HCT116 (cell line): ENCODE data around the gene ZNF148. TPM values are rescaled to one million over a fixed set of nuclear protein-coding genes. Genes with fewer than 3 reads are reported as not detected.

Experiments
- ATAC-seq: fragments of 200-7000 bp; cut with Tn5 transposase; 2 replicates; pipeline ENCODE4 v1.9.1; 2020; ENCODE audit warnings: mild to moderate bottlenecking, moderate library complexity
- BruUV-seq: library from RNA; stranded (reverse); fragments of 400-500 nt; replicated peaks from 2 replicates; lab custom pipeline; 2021; lab: Mats Ljungman, UMichigan
- CTCF ChIA-PET: fragments of 300-600 bp; sonication (Branson Sonifier 250); formaldehyde crosslinking; loops from one replicate; lab custom pipeline; 2021; ENCODE audit warnings: antibody characterized with exemption; lab: Charles Lee
- POLR2A ChIA-PET: fragments of 300-600, 350-600 bp; sonication (Branson Sonifier 250); formaldehyde crosslinking; loops from one replicate; lab custom pipeline; 2021; ENCODE audit warnings: antibody characterized with exemption; lab: Charles Lee
- RAD21 ChIA-PET, 2 experiments: fragments of 300-600 bp; sonication (Branson Sonifier 250); formaldehyde crosslinking; loops; one replicate each; lab custom pipeline; 2023; ENCODE audit warnings: low total read pairs in 2 of 2; ENCODE audit not compliant: uncharacterized antibody in 2 of 2, unreplicated experiment in 2 of 2, low non-redundant PET in 1 of 2; lab: Charles Lee
- DNase-seq: peaks from one replicate; pipeline ENCODE4 v3.0.0-alpha.2; 2010; ENCODE audit warnings: low read depth, low spot score
- H2AFZ ChIP-seq: fragments of 200-600 bp; shearing (Covaris generic), sonication (generic); 2 replicates; pipeline ENCODE4 v1.6.1; 2017; ENCODE audit warnings: low read depth, mixed run types, mixed read lengths, antibody characterized with exemption, low read length; ENCODE audit not compliant: poor library complexity, severe bottlenecking
- H3K27ac ChIP-seq: 2 replicates; pipeline ENCODE4 v1.5.1; 2012; ENCODE audit warnings: low read depth, low read length
- H3K27me3 ChIP-seq: fragments of 200-600 bp; sonication (generic); 2 replicates; pipeline ENCODE4 v1.6.1; 2016; ENCODE audit warnings: mixed run types, low read length, mixed read lengths; ENCODE audit not compliant: insufficient read depth
- H3K36me3 ChIP-seq, 2 experiments: fragments of 200-500 bp in 1 of 2; fragments of 200-600 bp in 1 of 2; sonication (Bioruptor generic) in 1 of 2; sonication (generic) in 1 of 2; 2 replicates each; pipeline versions ENCODE4 v1.5.1 to v1.6.1; 2014 to 2016; ENCODE audit warnings: low read length in 2 of 2, inconsistent platforms in 1 of 2, mixed read lengths in 1 of 2, mixed run types in 1 of 2; ENCODE audit not compliant: insufficient read depth in 2 of 2, control insufficient read depth in 1 of 2
- H3K4me1 ChIP-seq, 2 experiments: fragments of 200-600 bp in 1 of 2; sonication (generic) in 1 of 2; 2 replicates each; pipeline versions ENCODE4 v1.5.1 to v1.6.1; 2012 to 2017; ENCODE audit warnings: low read length in 2 of 2, inconsistent platforms in 1 of 2, mild to moderate bottlenecking in 1 of 2, mixed read lengths in 1 of 2, mixed run types in 1 of 2, moderate library complexity in 1 of 2; ENCODE audit not compliant: insufficient read depth in 2 of 2, control insufficient read depth in 1 of 2
- H3K4me2 ChIP-seq: fragments of 200-600 bp; sonication (generic); 2 replicates; pipeline ENCODE4 v1.6.1; 2017; ENCODE audit warnings: mixed run types, low read length, mixed read lengths
- H3K4me3 ChIP-seq, 2 experiments: fragments of 200-600 bp in 1 of 2; sonication (generic) in 1 of 2; replicated peaks in 1 of 2; 2 replicates each; pipeline ENCODE4 v1.5.1; 2011 to 2016; ENCODE audit warnings: low read length in 2 of 2, control low read depth in 1 of 2, low read depth in 1 of 2, mild to moderate bottlenecking in 1 of 2, mixed read lengths in 1 of 2, mixed run types in 1 of 2
- H3K79me2 ChIP-seq: fragments of 200-600 bp; sonication (generic); 2 replicates; pipeline ENCODE4 v1.6.1; 2017; ENCODE audit warnings: mild to moderate bottlenecking, mixed run types, low read length, moderate library complexity, mixed read lengths; ENCODE audit not compliant: insufficient read depth
- H3K9ac ChIP-seq: fragments of 200-600 bp; sonication (generic); 2 replicates; pipeline ENCODE4 v1.6.1; 2016; ENCODE audit warnings: low read length, mixed read lengths
- H3K9me2 ChIP-seq: fragments of 200-600 bp; sonication (generic), shearing (Covaris generic); 2 replicates; pipeline ENCODE4 v1.6.1; 2017; ENCODE audit warnings: mixed run types, mild to moderate bottlenecking, moderate library complexity; ENCODE audit not compliant: insufficient read depth
- H3K9me3 ChIP-seq, 2 experiments: fragments of 200-500 bp in 1 of 2; fragments of 200-600 bp in 1 of 2; sonication (Bioruptor generic) in 1 of 2; sonication (generic) in 1 of 2; 2 replicates each; pipeline ENCODE4 v1.6.1; 2014 to 2017; ENCODE audit warnings: low read length in 2 of 2, mixed read lengths in 2 of 2, inconsistent platforms in 1 of 2, low read depth in 1 of 2, mild to moderate bottlenecking in 1 of 2, mixed run types in 1 of 2, moderate library complexity in 1 of 2; ENCODE audit not compliant: control insufficient read depth in 1 of 2, insufficient read depth in 1 of 2
- H4K20me1 ChIP-seq: fragments of 200-600 bp; sonication (generic), shearing (Covaris generic); 2 replicates; pipeline ENCODE4 v1.6.1; 2017; ENCODE audit warnings: mixed run types, mild to moderate bottlenecking, moderate library complexity; ENCODE audit not compliant: insufficient read depth
- POLR2A ChIP-seq: IDR thresholded peaks from 2 replicates; pipeline ENCODE4 v1.7.0; 2011; ENCODE audit warnings: borderline replicate concordance; ENCODE audit not compliant: insufficient read depth, insufficient read length; ENCODE audit errors: extremely low read depth
- RAD21 ChIP-seq: IDR thresholded peaks from 2 replicates; pipeline ENCODE4 v1.6.1; 2012; ENCODE audit warnings: low read depth, mild to moderate bottlenecking
- REST ChIP-seq: IDR thresholded peaks from 2 replicates; pipeline ENCODE4 v1.6.1; 2012; ENCODE audit warnings: low read depth
- TCF7L2 ChIP-seq: IDR thresholded peaks from 2 replicates; pipeline ENCODE4 v1.7.0; 2011; ENCODE audit warnings: borderline replicate concordance, inconsistent platforms; ENCODE audit not compliant: insufficient read depth, insufficient read length; ENCODE audit errors: extremely low read depth
- YY1 ChIP-seq: IDR thresholded peaks from 2 replicates; pipeline ENCODE4 v1.6.1; 2011; ENCODE audit warnings: low read length, low read depth, moderate library complexity, mild to moderate bottlenecking; ENCODE audit not compliant: insufficient replicate concordance; ENCODE audit errors: extremely low read depth
- ZFX ChIP-seq: fragments of 450-650 bp; IDR thresholded peaks from 2 replicates; pipeline ENCODE4 v1.6.1; 2017
- intact Hi-C: fragments of 100-400 bp; cut with micrococcal nuclease; formaldehyde crosslinking; loops from 2 replicates; pipeline ENCODE4 v1.10.0; 2022
- total RNA-seq: library from RNA; stranded (reverse); gene quantifications from one replicate; pipeline ENCODE4 v1.2.1, GENCODE V29; 2021; ENCODE audit not compliant: unreplicated experiment

Gene ZNF148
- total RNA-seq, 1 experiment from 2014 or later = 35.0 TPM

GRCh38 chr3:125219261-125219701 is 155.8 kb downstream of the ZNF148 start:
- H3K4me2 ChIP-seq = no peak overlapping the region
- no peak overlapping the region for H2AFZ ChIP-seq
- no peaks in the 10 kb centered on the region for H3K36me3 ChIP-seq
- no peaks in the 10 kb centered on the region for H3K9me3 ChIP-seq
- H3K79me2 ChIP-seq = no peaks in the 10 kb centered on the region
- ChIA-PET RAD21 (no interaction called here), CTCF (no interaction called here), POLR2A (no interaction called here)
- peaks cover 0 to 2% of the 10 kb centered on the region in 2 experiments; a peak in 1 of 4 replicates for H3K4me1 ChIP-seq
- H3K9ac ChIP-seq = no peak overlapping the region
- H3K4me3 ChIP-seq = no peak overlapping the region
- H4K20me1 ChIP-seq = no peaks in the 10 kb centered on the region
- no peaks in the 10 kb centered on the region for H3K27me3 ChIP-seq
- ATAC-seq = peak; percentile 36; the same call in 1 of the 2 replicates
- no peak for TF ChIP-seq TCF7L2
- TF ChIP-seq RAD21 = no peak
- TF ChIP-seq ZFX = no peak
- no peak for TF ChIP-seq POLR2A
- no peak for TF ChIP-seq YY1
- TF ChIP-seq REST = no peak
- TF ChIP-seq, all 23 proteins: peak for 0
- intact Hi-C loops = no loop called here
- BruUV-seq = no TSS peak
- Histone ChIP-seq H3K27ac (no peak overlapping the region), H3K9me2 (no peaks in the 10 kb centered on the region)
- DNase-seq = no peak
